GM21528 (cell line): ENCODE data around the gene DDIT3.

Experiments
- ATAC-seq: cut with Tn5 transposase; IDR thresholded peaks from one replicate; pipeline ENCODE4 v1.9.1; 2021; ENCODE audit warnings: mild to moderate bottlenecking, moderate library complexity; ENCODE audit not compliant: unreplicated experiment, low FRiP score

Gene DDIT3

DNA sequence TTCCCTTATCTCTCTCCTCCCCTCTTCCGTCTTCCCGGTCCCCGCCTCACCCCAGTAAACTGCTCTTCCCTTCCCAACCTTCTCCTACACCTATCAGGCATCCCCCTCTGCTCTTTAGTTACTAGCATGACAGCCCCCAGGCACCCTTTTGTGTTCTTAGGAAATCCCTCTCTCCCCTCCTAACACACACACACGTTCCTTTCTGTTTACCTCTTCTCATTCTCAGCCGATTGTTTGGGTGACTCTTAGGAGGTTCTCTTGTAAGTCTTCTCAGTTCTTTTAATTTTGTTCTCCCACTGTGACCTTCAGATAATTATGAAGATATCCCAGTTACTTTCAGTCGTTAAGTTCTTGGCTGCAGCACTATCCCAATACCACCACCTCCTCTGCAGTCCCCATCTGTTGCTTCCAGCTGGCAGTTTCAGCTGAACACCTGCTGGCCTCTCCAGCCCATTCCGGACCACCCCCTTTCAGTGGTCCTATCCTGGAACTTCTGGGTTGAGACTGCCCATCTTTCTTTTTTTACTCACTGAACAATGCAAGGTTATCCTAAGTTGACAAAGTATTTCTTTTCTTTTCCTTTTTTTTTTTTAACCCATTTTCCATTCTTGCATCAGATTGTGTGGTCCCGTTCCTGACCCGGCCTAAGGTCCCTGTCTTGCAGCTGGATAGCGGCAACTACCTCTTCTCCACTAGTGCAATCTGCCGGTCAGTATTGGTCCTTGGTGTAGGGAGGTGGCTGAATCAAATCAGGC, 31.7 kb downstream of the DDIT3 start:
- ATAC-seq = no peak

DNA sequence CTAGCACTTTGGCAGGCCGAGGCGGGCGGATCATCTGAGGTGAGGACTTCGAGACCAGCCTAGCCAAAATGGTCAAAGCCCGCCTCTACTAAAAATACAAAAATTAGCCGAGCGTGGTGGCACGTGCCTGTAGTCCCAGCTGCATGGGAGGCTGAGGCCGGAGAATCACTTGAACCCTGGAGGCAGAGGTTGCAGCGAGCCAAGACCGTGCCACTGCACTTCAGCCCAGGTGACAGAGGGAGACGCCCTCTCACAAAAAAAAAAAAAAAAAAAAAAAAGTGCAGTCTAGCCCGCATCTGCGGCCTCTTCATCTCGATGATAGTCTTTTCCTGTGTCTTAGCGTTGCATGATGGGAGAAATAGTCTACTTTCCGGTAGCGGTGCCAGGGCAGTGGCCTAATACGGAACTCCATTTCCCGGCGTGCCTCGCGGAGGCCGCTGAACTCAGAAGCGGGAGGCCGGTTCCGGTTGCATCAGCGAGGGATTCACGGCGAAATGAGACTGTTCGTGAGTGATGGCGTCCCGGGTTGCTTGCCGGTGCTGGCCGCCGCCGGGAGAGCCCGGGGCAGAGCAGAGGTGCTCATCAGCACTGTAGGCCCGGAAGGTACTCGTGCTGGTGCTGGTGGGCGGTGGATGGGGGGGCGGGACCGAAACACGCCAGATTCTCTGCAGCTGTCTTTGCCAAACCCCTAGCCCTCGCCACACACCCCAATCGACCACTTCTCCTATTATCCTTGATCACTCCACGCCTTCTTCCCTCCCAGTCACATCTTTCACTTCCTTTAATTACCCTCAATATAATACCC, 32.5 kb downstream of the DDIT3 start, which contains the start of gene MARS1:
MARS1 (plus strand) TSS at position 472 of the 805 bp plus-strand sequence; CDS start at position 495, 23 bp downstream.
- peak; percentile 94 for ATAC-seq

DNA sequence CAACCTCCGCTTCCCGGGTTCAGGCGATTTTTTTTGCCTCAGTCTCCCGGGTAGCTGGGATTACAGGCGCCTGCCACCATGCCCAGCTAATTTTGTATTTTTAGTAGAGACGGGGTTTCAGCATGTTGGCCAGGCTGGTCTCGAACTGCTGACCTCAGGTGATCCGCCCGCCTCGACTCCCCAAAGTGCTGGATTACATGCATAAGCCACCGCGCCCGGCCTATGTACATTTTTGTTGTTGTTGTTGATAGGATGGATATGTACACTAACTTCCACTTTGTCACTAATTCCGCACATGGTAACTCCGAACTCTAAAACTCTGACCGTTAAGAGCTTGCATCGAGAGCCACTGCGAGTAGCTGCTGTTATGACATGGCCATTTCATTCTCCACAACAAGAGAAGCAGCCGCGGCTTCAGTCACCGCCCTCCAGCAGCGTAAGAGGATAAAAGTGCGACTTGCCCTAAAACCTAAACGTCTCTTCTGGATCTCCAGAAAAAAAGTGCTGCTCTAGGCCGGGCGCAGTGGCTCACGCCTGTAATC, 33.2 kb downstream of the DDIT3 start:
- no peak for ATAC-seq

DNA sequence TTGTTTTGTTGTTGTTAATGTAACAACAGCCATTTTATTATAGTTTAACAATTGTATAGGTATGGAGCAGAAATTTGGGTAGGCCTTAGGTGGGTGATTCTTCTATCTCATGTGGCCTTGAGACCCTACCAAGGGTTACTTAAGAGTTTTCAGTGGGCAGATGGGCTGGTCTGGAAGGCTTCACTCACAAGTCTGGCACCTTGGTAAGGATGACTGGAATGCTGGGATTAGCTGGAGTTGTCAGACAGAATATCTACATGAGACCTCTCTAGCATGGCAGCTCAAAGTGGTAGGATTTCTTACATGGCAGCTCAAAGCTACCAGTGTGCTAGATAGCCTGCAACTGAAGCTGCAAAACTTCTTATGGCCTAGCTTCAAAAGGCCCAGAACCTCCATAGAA, 34.6 kb downstream of the DDIT3 start:
- ATAC-seq = no peak

DNA sequence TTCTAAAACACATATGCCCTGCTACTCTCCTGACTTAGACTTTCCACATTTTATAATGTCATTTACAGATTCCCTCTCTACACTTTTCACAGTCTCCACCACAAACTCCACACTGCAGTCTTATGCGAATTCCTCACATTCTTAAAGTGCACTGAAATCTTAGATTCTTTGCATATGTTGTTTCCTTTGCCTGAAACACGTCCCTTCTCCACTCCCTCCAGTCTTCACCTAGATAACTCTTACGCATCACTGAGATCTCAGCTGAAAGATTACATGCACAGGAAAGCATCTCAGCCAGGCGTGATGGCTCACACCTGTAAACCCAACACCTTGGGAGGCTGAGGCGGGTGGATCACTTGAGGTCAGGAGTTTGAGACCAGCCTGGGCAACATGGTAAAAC, 36.8 kb downstream of the DDIT3 start:
- no peak for ATAC-seq

DNA sequence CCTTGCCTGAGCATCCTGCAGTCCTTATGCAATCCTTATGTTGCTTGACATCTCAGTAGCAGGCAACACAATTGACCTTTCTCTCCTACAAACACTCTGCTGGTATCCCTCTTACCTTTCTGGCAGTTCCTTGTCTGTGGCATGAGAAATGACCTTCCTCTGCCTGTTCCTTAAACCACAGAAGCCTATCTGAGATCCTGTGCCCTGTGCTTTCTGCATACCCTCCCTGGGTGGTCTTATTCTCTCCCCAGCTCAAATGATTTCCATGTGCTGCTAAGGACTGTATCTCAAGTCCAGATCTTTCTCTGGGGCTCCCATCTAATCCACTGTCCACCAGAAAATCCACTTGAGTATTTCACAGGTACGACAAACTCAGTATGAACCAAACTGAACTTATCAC, 38.6 kb downstream of the DDIT3 start:
- no peak for ATAC-seq

DNA sequence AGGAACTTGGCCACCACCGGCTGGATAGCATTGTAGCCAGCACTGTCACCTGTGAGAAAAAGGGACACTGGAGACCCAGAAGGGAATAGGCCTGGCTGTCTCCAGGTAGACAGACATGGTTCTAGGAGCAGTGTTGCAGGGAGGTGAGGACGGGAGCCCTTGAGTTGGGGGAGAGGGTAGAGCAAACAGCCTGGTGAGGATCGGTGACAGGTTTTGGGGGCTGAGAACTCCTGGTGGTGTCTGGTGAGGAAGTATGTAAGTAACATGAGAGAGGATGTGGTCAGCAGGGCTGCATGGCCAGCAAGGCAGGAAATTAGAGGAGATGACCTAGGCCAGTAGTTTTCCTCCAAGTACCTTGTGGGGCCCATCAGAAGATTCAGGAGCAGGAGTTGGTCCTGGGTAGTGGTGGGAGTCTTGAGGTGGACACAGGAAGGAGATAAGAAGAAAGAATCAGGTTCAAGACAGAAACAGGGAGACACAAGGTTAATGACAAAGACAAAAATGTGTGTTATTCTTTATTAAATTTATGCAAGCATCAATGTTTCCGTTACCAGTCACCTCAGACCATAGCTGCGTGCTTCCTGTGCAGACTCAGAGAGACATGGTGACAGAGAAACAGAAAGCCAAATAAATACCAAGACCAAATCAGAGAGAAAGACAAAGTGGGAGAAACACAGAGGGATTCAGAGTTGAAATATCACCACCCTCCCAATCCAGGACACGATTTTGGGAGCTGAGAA, 40.8 kb downstream of the DDIT3 start, which contains the start of gene ARHGAP9:
ARHGAP9 (minus strand) TSS at position 491 of the 740 bp plus-strand sequence; CDS start at position 31, 460 bp downstream.
- no peak for ATAC-seq

DNA sequence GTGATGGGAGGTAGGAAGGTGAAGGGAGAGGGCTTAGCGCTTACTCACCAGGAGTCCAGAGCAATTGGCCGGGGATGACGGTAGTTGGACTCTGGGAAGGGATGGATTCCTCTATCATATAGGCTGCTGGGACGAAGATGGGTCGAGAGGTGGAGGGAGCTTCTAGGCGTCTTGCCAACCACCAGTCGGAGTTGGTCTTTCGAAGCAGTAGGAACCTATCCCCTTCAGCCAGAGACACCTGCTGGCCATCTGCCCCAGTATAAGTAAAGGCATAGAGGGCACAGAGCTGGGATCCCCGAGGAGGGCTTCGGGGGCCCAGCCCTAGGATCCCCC, 41.3 kb downstream of the DDIT3 start:
- ATAC-seq = no peak

DNA sequence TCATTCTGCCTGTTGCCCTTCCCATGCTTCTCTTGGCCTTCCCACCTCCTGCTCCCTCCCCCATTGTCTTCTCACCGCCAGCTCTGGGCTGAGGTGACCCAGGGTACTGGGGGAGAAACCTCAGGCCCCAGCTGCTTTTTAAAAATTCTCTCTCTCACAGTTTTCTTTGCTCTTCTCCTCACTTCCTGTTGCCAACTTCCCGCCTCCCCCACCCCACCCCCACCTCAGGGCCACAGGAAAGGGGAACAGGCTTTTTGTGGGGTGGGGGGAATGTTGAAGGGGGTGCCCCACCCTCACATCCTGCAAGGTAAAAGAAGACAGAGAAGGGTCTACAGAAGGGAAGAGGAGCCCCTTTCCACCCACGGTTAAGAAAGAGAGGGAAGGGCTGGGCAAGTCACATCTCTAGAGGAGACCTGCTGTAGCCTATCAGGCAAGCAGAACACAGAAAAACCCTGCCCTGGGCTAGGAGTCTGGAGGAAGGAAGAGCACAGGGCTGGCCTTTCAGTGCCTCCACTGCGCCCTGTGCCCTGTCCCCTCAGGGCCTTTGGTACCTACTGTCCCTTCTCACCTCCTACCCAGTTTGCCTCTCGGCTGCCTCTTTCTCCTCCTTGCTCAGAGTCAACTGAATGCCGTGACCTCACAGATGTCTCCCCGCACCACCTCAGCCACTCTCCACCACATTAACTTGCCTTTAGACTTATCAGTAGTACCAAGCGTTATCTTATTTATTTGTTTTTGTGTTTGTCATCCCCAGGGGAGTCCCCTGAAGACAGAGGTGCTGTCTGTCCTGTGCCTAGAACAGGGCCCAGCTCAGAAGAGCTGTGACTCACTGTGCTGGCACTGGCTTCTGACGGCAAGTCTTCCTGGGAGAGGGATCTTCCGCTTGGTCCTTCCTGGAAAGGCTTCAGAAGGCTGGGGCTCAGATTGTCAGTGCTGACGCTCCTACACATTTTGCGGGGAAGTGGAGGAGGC, 42.3 kb downstream of the DDIT3 start:
- ATAC-seq = peak; percentile 45

DNA sequence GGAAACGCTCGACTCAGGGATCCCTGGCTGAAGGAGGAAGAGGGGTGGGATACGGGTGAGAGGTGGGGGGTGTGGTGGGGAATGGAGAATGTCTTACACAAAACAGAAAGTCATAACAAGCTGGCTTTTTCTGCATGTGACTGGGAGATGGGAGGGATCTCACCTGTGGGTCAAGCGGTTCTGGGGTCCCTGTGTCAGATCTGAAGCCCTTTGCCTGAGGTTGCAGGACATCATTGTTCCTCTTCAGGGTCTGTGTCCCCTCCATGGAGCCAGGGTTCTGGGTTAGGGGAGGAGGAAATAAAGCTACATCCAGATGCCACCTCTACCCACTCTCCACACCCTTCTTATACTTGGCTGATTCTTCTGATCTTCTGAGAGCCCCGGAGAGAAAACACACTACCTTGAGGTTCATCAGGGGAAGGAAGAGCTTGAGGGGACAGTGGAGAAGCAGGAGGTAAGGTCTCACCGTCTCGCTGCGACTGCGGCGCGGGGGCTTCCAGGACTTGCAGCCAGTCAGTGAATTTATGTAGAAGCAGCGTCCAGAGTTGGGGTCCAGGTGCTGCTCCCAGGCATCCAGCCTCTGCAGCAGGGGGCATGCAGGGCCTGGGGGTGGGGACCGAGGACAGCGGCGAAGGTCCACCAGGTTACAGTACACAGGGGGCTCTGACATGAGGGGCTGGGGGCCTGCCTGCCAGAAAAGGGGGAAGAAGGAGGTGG, 43.2 kb downstream of the DDIT3 start:
- no peak for ATAC-seq

DNA sequence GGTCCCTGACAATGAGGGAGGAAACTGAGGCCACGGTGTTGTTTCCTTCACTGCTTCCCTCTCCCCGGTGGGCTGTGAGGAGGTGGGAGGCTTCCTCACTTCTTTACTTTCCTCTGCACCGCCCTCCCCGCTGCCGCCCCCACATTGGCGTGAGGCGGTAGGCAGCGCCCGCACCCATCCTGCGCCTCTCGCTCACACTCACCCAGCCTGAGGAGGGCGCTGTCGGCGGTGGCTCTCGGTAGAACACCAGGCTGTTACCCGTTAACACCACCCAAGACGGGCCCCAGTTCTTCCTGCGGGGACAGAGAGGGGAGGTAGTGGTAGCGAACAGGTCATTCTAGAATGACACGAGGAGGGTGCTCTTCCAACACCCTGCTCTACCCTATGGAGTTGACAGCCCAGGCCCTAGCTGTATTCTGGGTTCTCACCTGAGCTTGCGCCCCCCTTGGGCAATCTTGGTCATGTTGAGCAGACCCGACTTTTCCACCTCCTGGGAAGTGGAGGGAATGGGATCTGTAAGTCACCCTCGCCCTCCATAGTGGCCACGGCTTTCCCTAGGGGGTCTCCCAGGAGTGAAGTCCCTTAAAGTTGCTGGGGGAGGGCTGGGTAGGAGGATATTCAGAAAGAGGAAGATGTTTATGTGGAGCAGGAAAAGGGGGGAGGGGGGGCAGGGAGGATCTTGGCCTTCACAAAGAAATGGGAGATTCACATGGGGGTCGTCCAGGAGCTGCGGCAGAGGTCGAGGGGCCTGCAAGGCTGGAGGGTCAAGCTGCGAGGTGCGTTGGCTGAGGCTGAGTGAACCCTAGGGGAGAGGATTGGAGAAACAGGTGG, 43.9 kb downstream of the DDIT3 start:
- ATAC-seq = no peak

DNA sequence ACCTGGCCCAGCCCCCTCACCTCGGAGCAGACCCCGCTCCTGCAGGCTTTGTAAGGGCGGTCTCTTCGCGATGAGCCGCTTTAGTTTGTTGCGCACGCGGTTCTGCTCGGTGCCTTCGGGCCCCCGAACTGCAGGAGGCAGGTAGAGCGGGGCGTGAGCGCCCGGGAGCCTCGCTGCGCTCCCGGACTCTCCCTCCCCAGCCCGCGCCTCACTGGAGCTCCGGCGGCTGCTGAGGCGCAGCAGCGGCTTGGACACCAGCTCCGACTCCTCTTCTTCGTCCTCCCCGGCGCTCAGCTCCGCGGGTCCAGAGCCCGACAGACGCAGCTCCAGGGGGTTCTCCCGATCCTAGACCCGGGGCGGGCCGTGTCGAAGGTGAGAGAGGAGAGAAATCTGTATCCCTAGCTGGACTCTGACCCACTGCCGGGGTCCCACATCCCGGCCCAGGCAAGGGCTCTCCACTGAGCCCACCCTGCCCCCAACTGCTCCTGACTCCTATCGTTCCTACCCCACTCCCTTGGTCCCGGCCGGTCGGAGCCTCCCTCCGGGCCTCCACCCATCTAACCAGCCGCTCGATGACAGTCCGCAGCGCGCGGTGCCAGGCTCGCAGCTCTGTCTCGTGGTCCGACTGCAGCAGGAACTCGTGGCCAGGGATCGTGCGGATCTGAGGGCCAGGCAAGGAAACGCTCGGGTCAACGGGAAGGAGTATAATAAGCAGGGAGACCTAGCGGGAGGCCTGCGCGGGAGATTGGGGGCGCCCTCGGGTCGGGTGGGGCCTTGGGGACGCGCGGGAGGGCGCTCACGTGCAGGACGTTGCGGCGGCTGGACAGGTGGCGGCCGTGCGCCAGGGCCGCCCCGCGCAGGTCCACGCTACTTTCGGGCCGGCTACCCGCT, 44.8 kb downstream of the DDIT3 start:
- no peak for ATAC-seq

DNA sequence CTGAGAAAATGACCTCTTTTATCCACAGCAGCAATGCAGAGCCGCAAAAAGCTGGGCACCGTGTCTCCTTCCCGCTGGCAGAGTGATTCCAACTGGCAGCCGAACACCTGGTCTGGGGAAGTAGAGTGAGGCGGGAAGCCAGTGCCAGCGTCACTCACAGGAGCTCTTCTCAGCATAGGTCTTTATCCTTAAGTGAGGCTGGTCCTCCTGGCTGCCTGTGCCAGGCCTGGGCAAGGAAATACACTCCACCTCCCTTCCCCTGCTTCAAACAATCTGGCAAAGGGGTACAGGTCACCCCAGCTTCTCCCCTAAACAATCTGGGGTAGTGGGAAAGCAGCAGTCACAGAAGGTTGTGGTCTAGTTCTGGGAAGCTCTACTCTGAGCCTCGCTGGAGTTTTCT, 45.5 kb downstream of the DDIT3 start:
- ATAC-seq = no peak

DNA sequence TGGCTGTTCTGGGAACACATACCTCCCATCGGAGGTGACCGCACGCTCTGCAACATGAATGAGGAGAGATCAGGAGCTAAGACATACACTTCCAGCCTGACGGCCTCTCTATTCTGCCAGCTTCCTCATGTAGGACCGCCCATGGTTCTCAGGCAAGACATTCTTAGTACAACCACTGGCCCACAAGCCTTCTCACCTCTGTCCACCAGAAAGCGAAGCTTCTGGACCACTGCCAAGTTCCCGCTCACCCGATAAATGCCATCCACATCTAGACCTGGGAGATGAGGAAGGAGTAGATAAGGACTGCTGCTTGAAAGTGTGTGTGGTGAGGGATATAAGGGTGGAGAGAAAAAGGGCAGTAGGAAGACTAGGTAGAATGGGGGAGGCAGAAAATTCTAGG, 45.9 kb downstream of the DDIT3 start:
- ATAC-seq = no peak

DNA sequence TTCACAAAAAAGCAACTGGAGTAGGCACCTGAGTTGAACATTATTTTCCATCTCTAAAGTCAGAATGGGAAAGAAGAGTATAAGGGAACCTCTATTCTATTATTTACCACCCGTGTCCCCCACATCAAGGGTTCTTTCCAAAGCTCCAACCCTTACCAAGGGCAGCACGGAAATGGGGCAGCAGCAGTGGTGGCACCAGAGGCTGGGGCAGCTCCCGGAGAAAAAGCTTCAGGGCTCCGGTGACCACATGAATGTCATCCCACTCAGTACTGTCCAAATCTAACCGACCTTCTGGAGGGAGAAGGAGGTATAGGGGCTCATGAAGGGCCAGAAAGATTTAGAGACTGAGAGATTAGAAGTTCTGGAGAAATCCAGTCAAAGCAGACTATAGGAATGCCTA, 46.4 kb downstream of the DDIT3 start:
- no peak for ATAC-seq

DNA sequence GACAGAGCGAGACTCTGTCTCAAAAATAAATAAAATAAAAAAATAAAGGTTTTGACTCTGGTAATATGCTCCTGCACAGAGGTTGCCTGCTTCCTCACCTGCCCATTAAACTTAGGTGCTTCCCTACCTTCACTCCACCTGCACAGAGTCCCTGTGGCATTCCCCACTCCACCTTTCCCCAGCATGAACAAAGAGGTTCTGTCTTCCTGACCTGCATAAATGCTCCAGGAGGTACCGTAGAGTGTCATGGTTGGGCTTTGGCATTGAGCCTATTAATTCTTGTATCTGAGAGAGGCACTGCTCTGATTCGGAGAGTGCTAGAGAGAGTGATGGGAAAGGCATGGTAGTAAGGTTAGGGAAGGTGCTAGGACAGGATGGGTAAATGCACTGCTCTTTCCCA, 46.9 kb downstream of the DDIT3 start:
- no peak for ATAC-seq

DNA sequence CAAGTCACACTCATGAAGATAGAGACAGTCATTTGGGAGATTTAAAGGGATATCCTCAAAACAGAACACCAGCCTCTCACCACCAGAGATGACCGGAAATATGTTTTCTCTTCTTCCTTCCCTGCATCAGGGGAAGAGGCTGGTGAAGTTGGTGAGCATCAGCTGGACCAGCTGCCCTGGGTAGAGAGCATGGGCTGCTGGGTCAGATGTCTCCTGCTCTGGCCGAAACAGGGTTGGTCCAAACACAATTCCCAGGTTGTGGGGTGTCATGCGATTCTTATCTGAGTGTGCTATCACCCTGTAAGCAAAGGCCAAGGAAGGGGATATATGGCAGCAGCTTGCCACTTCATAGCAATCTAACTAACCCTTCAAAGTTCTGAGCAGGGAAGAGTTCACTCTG, 47.9 kb downstream of the DDIT3 start:
- ATAC-seq = no peak
